ENCODE measurements around the gene COL15A1. TPM values are rescaled to one million over a fixed set of nuclear protein-coding genes. Genes with fewer than 3 reads are reported as not detected.

Gene COL15A1
- total RNA-seq, 1 experiment from 2014 or later, result not detected

GRCh38 chr9:99107421-99107820 lies 163.7 kb downstream of the COL15A1 start:
- DNase-seq (ENCODE audit: low spot score), result no peak

GRCh38 chr9:99108131-99108530 lies 164.4 kb downstream of the COL15A1 start:
- DNase-seq (ENCODE audit: low spot score), result no peak

- DNase-seq (ENCODE audit: low spot score), result no peak
Measured at GRCh38 chr9:99109522-99109921, 165.8 kb downstream of the COL15A1 start.

- no peak for DNase-seq (ENCODE audit: low spot score)
Measured at GRCh38 chr9:99112750-99113413, 169.2 kb downstream of the COL15A1 start.

- DNase-seq (ENCODE audit: low spot score), result no peak
Measured at GRCh38 chr9:99113414-99114048, 169.8 kb downstream of the COL15A1 start.

GRCh38 chr9:99114049-99114440 lies 170.3 kb downstream of the COL15A1 start:
- DNase-seq (ENCODE audit: low spot score), result no peak

GRCh38 chr9:99114846-99115500 lies 171.3 kb downstream of the COL15A1 start:
- no peak for DNase-seq (ENCODE audit: low spot score)

- no peak for DNase-seq (ENCODE audit: low spot score)
Measured at GRCh38 chr9:99116003-99116411, 172.3 kb downstream of the COL15A1 start.

GRCh38 chr9:99118782-99119466 lies 175.2 kb downstream of the COL15A1 start:
- DNase-seq (ENCODE audit: low spot score), result no peak

- no peak for DNase-seq (ENCODE audit: low spot score)
Measured at GRCh38 chr9:99119976-99120655, 176.4 kb downstream of the COL15A1 start.

Other genes starting within 250 kb of the COL15A1 start
- not detected in 2 replicates for gene GABBR2, start 235.0 kb upstream of the COL15A1 start, total RNA-seq (2014; rRNA removed; shearing (Covaris generic))
- 43.7 and 47.8 TPM in 2 replicates for gene ANKS6, start 147.4 kb upstream of the COL15A1 start, total RNA-seq (2014; rRNA removed; shearing (Covaris generic))
- gene GALNT12, start 136.2 kb upstream of the COL15A1 start, total RNA-seq (2014; rRNA removed; shearing (Covaris generic)), result 39.1 and 53.2 TPM in 2 replicates
- 4.7 and 4.9 TPM in 2 replicates for gene TGFBR1, start 161.2 kb downstream of the COL15A1 start, total RNA-seq (2014; rRNA removed; shearing (Covaris generic))